Measurements from ENCODE around the gene SLC25A10.
"Not testable (repeated sequence)": the region's sequence is repeated elsewhere in the genome, so short reads cannot be mapped to it uniquely, and the experiment has no call there.

SLC25A10 gene

DNA sequence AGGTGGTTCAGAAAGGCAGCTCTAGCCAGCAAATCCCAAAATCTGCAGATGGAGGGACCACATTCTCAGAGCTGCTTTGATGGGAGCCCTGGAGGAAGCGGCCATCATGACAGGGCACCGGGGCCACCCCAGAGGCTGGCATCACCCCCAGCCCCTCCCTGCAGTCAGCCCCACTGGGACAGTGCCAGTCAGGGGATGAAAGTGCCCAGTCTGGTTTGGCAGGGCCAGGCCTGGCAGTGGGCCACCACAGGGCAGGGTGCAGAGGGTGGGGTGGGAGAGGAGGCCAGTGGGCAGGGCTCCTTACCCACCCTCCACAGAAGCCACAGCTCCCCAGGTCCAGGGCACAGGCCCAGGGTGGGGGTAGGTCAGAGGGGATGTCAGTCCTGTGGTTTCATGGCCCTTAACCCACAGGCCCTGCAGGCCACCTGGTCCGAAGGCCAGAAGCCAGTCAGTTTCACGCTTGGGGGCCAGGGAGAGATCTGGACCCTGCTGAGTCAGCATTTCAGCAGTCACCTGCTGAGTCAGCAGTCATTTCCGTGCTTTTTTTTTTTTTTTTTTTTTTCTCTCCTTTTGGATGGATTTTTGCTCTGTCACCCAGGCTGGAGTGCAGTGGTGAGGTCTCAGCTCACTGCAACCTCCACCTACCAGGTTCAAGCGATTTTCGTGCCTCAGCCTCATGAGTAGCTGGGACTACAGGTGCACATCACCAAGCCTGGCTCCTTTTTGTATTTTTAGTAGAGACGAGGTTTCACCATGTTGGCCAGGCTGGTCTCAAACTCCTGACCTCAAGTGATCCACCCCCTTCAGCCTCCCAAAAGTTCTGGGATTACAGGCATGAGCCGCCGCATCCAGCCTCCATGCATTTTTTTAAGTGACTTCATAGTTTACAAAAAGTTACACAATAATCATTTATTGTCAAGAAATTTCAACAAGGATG lies 10.4 kb downstream of the SLC25A10 start:
- DNase-seq: no peak

DNA sequence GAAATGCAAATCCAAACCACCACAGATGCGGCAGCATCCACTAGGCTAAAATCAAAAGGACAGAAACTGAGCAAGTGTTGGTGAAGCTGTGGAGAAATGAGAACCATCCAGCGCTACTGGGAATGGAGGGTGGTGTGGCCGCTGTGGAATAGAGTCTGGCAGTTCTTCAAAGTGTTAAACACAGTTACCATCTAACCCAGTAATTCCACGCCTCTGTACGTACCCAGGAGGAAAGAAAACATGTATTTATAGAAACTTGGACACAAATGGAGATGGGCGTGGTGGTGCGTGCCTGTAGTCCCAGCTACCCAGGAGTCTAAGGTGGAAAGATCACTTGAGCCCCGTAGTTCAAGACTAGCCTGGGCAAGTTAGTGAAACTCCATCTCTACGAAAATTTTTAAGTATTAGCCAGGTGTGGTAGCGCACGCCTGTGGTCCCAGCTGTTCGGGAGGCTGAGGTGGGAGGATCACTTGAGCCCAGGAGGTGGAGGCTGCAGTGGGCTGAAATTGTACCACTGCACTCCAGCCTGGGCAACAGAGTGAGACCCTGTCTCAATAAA lies 11.6 kb downstream of the SLC25A10 start:
- no peak for DNase-seq

DNA sequence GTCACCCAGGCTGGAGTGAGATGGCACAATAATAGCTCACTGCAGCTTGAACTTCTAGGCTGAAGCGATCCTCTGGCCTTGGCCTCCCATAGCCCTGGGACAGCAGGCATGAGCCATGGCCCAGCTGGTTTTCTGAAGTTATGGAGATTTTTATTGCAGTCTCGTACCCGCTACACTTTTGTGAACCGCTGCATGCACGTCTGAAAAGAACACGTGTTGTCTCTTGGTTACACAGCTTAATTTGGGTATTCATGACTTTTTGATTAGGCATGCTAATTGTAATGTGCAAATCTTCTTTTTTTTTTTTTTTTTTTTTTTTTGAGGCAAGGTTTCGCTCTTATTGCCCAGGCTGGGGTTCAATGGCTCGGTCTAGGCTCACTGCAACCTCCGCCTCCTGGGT lies 13.4 kb downstream of the SLC25A10 start:
- no peak for DNase-seq

GRCh38 chr17:81726004-81726403 lies 13.9 kb downstream of the SLC25A10 start:
- no peak for DNase-seq

- DNase-seq: no peak
These were observed 15.4 kb downstream of the SLC25A10 start for GRCh38 chr17:81727324-81728031.

DNA sequence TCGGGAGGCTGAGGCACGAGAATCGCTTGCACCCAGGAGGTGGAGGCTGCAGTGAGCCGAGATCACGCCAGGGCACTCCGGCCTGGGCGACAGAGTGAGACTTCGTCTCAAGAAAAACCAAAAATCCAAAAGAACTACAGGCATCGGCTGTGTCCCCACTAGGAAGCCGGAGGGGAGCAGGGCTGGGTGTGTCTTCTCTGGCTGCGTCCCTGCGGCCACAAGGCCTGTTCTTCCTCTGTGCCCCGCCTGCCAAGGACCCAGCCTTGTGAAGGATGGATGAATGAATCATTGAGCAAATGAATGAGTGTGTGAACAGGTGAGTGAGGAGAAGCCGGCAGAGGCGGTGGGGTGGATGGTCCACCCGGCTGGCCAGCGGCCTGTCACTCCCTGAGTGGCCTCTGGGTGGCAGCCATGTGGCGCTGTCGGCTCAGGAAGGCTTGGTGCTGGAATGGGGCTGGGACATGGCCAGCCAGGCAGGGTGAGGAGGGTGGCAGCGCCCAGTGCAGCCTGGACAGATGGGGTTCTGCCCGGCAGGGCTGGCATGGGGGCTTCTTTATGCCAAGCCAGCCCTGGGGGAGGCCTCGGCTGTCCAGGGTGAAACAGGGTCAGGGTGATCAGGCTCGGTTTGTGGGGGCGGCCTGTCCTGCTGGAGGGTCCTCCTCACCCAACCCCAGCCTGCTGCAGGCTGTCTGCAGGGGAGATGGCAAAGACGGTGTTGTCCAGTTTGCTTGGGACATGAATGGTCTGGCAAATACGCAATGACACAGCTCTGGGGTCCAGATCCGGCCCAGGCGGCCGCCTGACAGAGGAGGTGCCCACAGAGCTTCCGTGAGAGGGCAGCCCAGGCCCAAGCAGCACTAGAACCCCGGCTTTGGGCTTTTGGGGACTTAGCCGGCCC lies 21.7 kb downstream of the SLC25A10 start:
- peak; percentile 75 to 83 for DNase-seq

- DNase-seq: no peak
These were observed 22.6 kb downstream of the SLC25A10 start for GRCh38 chr17:81734405-81735263.

DNA sequence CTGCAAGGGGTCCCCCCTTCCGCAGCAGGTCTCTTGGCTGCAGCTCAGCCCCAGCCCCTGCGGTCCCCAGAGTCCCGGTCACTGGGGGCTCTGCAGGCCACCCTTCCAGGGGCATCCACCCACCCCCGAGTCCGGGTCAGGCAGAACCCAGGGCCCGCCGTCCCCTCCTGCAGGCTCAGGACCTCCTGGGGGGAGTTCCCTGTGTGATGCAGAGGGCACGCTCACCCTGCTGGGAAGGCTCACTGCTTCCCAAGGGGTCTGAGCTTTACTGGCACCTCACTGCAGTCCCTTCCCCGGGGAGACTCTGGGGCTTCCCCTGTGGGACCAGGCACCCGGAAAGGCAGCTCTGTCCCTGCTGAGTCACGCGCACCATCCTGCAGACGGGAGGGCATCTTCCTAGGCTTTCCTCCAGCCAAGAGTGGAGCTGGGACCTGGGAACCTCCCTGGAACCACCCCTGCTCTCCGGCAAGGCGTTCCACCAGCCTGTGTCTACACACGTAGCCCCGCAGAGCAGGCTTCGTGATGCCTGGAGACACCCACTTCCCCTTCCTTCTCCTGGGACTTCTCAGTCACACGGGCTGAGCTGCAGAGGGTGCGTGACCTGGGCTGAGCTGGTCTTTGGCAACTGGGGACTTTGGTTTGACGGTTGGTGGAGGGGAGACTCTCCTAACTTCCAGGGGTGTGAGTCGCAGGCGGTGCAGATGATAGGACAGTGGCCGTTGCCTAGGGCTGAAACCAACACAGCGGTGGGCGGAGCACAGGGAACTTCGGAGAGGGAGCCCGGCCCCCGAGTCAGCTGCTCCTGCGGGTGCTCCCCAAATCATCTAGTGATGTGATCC lies 23.4 kb downstream of the SLC25A10 start:
- DNase-seq: no peak

- DNase-seq: no peak
These were observed 26.1 kb downstream of the SLC25A10 start for GRCh38 chr17:81737947-81738800.

GRCh38 chr17:81738801-81739393 lies 26.8 kb downstream of the SLC25A10 start:
- DNase-seq: no peak

DNA sequence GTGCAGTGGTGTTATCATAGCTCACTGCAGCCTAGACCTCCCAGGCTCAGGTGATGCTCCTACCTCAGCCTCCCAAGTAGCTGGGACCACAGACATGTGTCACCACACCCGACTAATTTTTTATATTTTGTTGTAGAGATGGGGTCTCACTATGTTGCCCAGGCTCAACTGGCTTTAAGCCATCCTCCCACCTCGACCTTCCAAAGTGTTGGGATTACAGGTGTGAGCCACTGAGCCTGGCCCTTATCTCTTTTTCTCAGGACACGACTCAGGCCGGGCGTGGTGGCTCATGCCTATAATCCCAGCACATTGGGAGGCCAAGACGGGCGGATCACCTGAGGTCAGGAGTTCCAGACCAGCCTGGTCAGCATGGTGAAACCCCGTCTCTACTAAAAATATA lies 27.5 kb downstream of the SLC25A10 start:
- not testable (repeated sequence) for DNase-seq

DNA sequence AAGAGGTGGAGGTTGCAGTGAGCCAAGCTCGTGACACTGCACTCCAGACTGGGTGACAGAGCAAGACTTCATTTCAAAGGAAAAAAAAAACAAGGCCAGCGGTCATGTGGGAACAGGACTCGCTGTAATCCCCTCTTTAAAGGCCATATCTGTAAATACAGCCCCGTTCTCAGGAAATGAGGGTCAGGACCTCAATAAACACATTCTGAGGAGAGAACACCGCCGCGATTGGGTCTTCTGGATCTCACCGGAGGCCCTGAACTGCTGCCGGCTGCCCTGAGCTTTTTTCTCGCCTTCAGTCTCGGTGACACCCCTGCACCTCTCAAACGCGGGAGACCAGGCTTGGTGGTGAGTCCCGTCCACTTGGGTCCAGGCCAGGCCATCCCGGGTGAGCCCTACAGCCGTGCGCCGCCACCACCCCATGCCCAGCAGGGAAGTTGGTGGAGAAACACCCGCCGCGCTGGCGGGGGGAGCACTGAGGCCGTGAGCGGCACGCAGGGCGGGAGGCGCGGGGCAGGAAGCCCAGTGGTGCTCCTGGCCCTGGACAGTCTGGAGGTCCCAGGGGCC lies 28.4 kb downstream of the SLC25A10 start:
- no peak for DNase-seq

DNA sequence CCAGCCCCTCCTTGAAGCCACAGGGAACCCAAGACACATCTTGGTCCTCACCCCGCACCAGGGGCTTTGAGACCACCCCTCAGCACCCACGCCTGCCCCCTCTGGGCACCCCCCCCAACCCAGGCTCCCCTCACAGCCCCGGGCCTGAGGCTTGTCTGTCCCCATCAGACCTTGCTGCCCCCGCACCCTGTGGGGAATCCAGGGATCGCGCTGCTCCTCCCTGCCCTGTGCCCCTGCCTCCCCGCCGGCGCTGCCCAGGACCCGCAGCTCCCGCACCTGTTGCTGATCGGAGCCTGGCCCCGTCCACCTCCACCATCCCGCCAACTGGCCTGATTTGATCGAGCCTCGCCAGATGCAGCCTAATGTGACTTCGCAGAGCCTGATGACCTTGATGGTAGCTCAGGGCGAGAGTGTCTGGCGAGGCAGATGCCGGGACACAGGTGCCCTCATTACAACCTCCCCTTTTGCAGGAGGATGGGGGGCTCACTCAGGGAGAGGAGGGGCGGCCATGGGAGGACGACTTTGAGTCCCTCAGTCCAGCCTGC lies 29.0 kb downstream of the SLC25A10 start:
- no peak for DNase-seq

DNA sequence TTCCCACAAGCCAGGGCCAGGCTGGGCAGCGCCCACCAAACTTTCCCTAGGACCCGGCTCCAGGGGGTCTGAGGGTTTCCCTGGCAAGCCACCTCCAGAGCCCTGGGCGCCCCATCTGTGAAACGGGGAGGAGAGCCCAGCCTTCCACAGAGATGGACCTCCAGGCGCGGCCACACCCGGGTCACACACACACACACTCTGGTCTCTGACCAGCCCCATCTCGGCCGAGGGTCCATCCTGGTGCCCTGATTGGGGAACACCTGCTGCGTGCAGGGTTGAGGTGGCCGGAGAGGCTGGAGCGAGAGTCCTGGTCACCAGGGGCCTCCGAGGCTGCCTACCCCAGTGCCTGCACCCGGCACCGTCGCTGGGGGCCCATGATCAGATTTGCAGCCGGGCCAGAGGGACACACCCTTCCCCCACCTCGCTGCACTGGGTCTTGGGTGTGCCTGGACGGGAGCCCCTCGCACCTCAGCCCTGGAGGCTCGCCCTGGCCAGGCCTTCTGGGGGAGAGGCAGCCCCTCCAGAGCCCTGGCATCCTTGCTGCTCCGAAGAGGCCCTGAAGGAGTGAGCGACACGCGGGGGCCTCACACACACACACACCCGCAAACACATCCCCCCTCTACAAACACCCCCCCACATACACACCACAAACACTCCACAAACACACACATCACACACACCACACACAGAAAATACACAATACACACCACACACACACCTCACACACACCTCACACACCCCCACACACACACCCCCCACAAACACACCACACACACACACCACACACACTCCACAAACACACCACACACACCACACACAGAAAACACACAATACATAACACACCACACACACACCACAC lies 29.7 kb downstream of the SLC25A10 start:
- DNase-seq: no peak
